ENCODE measurements around the gene NPBWR2. TPM values are rescaled to one million over a fixed set of nuclear protein-coding genes. Genes with fewer than 3 reads are reported as not detected.

NPBWR2 gene
- total RNA-seq, 1 donor from 2014 or later, result not detected

DNA sequence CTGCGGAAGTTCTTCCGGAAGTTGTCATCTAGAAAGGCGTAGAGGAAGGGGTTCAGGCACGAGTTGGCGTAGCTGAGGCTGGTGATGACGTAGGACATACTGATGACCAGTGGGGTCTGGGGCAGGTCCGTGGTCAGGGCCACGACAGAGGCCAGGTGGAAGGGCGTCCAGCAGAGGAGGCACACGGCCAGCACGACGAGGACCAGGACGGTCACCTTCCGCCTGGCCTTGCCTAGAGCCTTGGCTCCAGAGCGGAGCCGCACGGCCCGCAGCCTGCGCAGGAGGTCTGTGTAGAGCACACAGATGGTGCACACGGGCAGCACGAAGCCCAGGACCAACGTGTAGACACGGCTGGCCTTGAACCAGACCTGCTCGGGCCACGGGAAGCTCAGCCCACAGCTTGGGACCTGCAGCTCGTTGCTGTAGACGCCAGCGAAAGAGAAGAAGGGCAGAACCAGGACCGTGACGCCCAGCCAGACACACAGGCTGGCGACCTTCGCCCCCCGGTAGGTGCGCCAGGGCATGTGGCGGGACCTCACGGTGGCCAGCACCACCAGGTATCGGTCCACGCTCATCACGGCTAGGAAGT is 1.4 kb downstream of the NPBWR2 start:
- no peak for ATAC-seq
- DNase-seq (ENCODE audit: low spot score), result no peak

DNA sequence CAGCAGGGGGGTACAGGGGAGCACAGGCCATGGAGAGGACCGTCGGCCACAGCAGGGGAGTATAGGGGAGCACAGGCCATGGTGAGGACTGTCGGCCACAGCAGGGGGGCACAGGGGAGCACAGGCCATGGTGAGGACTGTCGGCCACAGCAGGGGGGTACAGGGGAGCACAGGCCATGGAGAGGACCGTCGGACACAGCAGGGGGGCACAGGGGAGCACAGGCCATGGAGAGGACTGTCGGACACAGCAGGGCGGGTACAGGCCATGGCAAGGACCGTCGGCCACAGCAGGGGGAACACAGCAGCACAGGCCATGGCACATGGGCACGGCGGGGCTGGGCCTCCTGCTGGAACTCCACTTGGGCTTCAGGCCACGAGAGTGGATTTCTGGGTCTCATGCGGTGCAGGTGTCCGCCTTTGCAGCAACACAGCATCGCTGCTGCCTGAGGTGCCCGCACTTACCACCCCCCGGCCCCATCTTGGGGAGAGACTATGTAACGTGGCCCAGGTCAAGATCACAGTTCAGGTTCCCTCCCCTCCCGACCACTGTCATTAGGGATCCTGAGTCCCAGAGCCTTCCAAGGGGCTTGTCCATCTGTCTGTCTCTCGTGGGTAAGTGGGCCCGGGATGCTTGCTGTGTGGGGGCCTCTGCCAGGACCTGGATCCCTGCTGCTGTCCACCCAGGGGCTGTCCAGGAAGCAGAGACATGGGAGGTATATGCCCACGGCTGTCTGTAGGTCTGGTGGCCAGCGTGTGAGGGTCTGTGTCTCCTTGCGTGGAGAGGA is 2.5 kb downstream of the NPBWR2 start:
- DNase-seq (ENCODE audit: low spot score) (peak; percentile 43), ATAC-seq (no peak)

DNA sequence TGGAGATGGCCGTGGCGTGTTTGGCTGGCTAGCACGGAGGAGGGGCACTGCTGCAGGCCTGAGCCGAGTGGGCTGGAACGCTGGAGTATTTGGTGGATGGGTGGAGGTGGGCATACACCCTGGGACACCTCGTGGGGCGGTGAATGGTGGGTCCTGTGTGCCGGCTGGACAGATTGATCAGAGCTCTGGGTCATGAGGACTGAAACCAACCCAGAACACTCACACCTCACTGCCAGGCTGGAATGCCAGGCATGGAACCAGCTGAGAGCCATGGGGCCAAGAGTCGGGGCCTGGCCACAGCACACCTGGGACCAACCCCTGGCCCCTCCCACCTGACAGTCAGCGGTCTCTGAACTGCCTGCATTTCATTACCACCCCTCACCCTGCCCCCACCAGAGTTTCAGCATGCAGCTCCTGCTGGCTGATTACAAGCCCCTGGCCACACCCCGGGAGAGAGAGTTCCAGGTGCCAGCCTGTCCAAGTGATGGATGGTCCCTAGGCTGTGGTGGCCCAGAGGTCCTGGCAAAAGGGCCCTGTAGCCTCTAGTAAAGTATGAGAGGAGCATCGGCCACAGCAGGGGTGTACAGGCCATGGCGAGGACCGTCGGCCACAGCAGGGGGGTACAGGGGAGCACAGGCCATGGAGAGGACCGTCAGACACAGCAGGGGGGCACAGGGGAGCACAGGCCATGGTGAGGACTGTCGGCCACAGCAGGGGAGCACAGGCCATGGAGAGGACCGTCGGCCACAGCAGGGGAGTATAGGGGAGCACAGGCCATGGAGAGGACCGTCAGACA is 3.3 kb downstream of the NPBWR2 start:
- no peak for ATAC-seq
- DNase-seq (ENCODE audit: low spot score), result peak; percentile 40

DNA sequence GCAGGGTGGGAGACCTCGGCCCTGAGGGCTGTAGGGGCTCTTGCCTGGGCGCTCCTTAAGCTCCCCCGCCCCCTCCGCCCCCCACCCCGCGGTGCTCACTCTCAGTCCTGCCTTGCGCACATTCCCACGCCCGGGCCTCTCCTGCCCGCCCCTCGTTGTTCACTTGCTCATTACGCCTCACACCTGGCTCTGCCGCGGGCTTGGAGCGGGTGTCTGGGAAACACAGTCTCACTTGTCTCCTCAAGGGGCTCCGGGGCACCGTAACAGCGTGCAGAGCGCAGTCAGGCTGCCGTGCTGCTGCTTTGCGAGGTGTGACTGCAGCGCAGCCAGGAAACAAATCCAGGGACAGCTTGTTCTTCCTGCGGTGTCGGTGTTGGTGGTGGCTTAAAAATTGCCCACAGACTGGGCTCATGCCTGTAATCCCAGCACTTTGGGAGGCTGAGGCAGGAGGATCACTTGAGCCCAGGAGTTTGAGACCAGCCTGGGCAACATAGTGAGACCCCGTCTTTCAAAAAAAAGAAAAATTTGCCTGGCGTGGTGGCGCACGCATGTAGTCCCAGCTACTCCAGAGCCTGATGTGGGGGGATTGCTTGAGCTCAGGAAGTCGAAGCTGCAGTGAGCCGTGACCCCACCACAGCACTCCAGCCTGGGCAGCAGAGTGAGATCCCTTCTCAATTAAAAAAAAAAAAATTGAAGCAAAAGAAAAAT is 4.6 kb downstream of the NPBWR2 start:
- no peak for ATAC-seq
- DNase-seq (ENCODE audit: low spot score), result no peak

DNA sequence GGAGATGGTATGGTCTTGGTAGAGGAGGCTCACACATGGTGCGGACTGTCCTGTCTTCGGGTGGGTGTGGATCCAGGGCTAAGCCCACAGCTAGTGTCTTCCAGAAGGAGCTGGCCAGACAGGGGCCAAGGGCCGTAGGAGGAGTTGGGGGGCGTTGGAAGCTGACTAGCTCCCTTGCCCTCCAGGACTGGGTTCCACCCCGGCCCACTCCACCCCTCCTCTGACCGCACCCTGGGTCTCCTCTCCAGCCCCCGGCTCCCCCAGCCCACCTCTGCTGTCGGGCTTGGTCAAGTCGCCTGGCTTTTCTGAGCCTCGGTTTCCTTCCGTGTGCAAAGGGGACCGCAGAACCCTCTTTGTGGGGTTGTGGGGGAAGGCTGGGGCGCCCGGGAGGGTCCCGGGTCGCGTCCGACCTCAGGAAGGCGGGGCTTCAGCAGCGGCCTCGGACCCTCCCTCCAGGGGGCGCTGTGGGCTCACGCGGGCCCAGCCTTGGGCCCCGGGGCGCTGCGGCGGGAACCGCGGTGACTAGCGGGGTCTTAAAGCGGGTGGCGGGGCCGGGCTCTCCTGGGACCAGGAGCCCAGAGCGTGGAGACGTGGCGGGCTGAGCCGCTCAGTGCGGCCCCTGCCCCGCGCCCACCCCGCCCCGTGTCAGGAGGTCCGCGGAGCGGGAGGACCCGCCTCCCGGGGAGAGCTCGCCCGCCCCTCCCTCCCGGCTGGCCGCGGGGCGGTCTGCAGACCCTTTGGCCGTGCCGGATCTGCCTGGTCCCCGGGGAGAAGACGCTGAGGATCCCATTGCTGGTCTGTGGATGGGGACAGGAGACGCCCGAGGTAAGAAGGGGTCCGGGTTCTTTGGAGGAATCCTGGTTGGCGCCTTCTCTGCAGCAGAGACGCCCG is 5.4 kb downstream of the NPBWR2 start:
- no peak for DNase-seq (ENCODE audit: low spot score)
- peak; percentile 70 for ATAC-seq

DNA sequence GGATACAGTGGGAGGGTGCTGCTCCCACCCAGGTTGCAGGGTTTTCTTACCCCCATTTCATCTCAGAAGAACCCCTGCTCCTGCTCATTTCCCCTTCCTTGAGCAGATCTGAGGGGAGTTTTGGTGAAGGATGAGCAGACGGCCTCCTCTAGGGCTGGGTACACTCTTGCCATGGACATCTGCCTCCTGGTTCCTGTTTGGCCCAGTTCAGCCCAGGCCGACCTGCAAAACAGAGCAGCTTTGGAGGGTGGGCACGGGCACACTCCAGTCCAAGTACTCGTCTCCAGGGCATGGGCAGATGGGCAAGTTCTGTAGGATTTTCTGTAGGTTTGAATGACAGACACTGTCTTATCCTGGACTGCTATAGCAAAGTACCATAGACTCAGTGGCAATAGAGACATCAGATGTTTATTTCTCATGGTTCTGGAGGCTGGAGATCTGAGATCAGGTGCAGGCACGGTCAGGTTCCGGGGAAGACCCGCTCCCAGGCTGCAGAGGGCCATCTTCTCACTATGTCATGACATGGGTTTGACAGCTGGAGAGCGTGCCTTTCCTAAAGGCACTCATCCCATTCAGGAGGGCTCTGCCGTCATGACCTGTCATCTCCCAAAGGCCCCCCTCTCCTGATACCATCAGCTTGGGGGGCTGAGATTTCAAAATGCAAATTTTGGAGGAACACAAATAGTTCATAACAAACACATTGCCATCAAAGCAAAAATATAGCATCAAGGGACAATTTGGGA is 6.2 kb downstream of the NPBWR2 start:
- no peak for ATAC-seq
- DNase-seq (ENCODE audit: low spot score), result no peak

DNA sequence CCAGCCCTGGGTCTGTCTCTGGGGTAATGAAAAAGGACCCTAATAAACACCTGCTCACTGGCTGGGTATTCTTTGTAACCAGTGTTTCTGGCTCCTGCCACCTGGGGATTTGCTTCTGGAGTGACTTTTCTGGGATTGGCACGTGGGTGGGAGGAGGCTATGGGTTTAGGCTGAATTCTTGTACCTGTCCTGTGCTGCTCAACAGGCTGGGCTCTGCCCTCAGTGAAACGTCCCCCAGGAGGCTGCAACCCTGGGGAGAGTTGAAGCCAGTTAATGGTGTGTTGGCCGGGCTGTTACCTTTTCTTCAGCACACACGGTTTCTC is 6.8 kb downstream of the NPBWR2 start:
- DNase-seq (ENCODE audit: low spot score), result no peak
- no peak for ATAC-seq

DNA sequence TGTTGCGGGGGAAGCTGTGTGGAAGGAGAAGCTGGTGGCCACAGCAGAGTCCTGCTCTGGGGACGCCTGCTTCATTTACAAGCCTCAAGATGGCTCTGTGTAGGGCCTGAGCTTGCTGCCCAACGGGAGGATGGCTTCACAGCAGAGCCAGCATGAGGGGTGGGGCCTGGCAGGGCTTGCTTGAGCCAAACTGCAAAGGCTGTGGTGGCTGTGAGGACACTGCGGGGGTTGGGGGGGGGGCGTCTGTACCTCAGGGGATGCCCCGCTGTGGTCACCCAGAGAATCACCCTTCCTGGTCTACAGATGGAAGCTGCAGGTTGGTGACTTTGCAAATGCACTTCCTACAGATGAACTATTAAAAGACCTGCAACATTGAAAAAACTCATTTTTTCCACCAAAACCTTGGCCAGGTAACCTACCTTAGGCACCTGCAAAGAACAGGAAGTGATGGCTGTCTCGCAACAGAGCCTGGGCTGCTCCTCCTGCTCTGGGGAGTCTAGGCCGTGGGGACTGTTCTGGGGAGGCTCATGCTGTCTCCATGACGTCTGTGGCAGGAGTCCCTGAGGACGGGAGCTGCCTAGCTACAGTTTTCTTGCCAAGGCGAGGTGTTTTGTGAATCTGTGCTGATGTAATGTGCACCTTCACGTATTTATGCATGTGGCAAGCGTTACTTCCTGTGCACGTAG is 7.3 kb downstream of the NPBWR2 start:
- no peak for ATAC-seq

DNA sequence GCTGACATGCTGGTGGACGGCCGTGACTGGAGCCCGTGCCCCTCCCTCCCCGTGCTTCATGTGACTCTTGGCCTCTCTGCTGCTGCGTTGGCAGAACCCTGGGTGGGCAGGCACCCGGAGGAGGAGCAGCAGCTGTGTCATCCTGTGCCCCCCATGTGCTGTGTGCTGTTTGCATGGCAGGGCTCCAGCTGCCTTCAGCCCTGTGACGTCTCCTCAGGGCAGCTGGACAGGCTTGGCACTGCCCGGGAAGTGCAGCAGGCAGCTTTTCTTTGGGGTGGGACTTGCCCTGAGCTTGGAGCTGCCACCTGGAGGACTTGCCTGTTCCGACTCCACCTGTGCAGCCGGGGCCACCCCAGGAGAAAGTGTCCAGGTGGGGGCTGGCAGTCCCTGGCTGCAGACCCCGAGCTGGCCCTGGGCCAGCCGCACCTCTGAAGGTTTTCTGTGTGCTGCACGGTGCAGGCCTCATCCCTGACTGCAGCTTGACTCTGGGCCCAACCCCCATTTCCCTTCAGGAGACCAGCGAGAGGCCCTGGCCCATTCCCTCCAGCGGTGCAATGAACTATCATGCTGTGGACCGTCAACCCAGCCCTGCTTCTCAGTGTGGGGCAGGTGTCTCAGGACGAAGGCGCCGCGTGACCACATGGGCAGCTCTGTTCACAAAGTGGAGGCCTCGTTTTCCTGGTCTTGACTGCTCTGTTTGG is 8.1 kb downstream of the NPBWR2 start:
- ATAC-seq, result no peak
- no peak for DNase-seq (ENCODE audit: low spot score)

More for the DNA sequence above, 7.3 kb downstream of the NPBWR2 start:
- no peak for DNase-seq (ENCODE audit: low spot score)

DNA sequence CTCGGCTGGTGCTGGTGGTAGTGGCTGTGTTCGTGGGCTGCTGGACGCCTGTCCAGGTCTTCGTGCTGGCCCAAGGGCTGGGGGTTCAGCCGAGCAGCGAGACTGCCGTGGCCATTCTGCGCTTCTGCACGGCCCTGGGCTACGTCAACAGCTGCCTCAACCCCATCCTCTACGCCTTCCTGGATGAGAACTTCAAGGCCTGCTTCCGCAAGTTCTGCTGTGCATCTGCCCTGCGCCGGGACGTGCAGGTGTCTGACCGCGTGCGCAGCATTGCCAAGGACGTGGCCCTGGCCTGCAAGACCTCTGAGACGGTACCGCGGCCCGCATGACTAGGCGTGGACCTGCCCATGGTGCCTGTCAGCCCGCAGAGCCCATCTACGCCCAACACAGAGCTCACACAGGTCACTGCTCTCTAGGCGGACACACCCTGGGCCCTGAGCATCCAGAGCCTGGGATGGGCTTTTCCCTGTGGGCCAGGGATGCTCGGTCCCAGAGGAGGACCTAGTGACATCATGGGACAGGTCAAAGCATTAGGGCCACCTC is 8.8 kb downstream of the NPBWR2 start:
- no peak for ATAC-seq

DNA sequence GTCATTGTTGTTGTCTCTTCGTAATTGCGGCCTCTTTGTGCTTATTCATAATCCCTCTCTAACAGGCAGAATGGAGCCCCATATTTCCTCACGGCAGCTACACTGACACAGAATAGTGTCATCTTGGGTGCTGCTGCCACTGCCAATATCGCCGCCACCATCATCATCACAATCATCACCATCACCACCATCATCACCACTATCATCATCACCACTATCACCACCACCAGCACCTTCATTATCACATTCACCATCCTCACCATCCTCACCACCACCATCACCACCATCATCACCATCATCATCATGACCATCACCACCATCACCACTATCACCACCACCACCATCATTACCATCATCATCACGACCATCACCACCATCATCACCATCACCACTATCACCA is 10.8 kb downstream of the NPBWR2 start:
- no peak for DNase-seq (ENCODE audit: low spot score)
- ATAC-seq, result no peak

More for the DNA sequence above, 8.8 kb downstream of the NPBWR2 start:
- DNase-seq (ENCODE audit: low spot score), result no peak

DNA sequence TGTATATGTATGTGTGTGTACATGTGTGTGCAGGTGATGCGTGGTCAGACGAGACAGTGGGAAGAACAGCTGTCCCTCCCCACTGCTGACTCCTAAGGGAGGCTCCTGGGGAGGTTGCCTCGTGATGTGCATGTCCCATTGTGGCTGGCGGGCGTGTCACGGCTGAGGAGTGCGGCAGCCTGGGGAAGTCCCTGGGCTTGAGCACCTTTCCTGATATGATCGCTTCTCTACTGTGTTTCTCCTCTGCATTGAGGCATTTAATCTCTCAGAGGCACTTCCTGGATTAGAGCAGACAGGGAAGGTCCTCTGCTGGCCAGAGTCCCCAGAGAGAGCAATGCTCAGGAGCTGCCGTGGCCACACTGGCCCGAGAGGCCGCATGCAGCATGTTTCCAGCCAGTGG is 11.4 kb downstream of the NPBWR2 start:
- DNase-seq (ENCODE audit: low spot score) (no peak), ATAC-seq (no peak)

DNA sequence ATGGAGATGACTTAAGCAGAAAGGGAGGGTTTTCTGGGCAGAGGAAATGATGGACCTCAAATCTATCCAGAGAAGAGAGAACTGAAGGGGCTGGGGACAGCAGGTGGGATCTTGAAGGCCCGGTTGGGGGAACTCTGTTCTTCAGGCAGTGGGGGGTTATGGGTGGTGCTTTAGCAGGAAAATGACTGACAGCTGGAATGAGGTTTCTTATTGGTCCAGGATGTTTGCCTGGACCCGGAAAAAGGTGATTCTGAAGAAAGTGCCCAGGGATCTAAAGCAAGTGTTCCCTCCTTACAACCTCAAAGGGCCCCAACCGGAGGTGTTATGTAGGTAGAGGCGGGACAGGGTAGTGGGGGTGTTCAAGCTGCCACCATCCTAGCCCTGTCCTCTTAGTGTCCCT is 11.9 kb downstream of the NPBWR2 start:
- DNase-seq (ENCODE audit: low spot score), result no peak
- ATAC-seq, result no peak

DNA sequence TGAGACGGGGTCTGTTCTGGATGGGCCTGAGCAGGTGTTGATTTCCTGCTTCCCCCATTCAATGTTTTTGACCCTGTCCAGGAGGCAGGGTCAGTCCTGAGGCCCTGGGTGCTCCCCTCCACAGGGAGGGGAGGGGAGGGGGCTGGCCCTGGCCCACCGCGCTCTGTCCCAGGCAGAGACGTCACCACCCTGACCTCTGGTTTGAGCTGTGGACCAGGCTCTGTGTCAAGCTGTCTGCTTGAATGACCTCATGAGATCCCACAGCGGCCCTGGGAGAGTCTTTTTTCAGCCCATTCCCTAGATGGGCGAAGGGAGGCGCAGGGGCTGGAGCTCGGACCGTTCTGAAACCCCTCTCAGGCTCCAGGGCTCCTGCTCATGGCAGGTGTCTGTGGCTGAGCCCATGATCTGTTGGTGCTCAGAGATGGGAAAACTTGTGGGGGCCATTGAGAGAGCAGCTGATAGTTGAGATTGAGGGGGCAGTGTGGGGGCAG is 14.3 kb downstream of the NPBWR2 start:
- peak; percentile 44 for ATAC-seq
- no peak for DNase-seq (ENCODE audit: low spot score)

DNA sequence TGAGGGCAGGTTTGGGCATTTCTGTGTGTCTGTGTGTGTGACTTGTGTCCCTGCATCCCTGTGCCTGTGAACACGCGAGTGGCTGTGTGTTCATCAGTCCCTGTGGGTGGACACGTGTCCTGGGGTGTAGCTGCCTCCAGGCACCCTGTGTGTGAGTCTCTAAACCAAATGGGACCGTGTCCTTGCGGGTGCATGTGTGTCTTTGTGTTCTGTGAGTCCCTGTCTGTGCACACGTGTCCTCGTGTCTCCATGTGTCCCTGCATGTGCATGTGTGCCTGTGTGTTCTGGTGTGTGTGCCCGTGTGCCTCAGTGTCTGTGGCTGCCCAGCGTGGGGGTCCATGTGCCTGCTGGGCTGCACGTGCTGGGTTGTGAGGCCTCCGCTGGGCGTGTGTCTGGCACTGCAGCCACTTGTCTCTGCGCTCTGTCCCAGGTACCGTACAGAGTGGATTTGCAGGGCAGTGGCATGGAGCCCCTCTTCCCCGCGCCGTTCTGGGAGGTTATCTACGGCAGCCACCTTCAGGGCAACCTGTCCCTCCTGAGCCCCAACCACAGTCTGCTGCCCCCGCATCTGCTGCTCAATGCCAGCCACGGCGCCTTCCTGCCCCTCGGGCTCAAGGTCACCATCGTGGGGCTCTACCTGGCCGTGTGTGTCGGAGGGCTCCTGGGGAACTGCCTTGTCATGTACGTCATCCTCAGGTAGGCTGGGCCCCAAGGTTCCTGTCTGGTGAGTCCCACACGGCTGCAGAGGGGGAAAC is 14.9 kb downstream of the NPBWR2 start:
- DNase-seq (ENCODE audit: low spot score) (no peak), ATAC-seq (peak; percentile 38)

DNA sequence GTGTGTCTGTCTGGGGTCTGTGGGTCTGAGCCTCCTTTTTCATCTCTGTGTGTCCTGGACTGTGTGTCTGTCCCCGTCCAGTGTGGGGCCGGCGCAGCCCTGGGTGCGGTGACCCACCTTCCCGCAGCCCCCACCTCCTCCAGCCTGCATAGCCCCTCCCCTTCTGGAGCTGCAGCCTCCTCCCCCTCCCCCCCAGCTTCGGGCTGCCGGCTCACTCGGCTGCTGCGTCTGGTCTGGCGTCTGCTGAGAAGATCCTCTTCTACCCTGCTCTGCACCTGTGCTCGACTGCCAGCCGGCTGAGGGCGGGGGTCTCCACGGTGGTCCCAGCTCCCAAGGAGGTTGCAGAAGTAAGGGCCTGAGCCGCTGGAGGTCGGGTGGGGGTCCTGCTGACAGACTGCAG is 15.6 kb downstream of the NPBWR2 start:
- ATAC-seq, result no peak
- no peak for DNase-seq (ENCODE audit: low spot score)

DNA sequence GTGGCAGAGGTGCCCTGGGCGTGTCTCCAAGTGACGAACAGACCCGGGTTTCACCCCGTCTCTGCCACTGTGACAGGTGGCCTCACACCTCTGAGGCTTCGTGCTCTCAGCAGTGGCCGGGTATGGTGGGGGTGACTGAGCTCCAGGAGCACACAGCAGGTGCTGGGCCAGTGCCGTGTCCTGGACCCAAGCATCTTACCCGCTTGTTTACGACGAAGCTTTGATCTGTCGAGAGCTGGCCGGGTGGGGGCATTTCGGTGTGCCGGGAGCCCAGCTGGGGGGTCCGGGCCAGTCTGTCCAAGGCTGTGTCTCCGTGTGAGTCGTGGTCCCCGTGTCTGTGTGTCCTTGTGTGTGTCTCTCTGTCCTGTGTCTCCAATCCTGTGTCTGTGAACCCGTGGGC is 16.0 kb downstream of the NPBWR2 start:
- DNase-seq (ENCODE audit: low spot score), result no peak
- no peak for ATAC-seq
